Posterior cingulate gyrus (tissue), 11 donors: Measurements from ENCODE around the gene HMGB1.
A peak's percentile ranks its signal among the peaks of the same experiment; 100 is the strongest.
"Not testable (repeated sequence)": the region's sequence is repeated elsewhere in the genome, so short reads cannot be mapped to it uniquely, and the experiment has no call there.

Experiments used
- DNase-seq, 10 donors: peaks; one replicate each; pipeline versions ENCODE4 v3.0.0 to v3.0.0-alpha.2; 2020 to 2021; ENCODE audit warnings: mixed read lengths in 3 of 10
- intact Hi-C: fragments of 100-400 bp; cut with DNase I; formaldehyde crosslinking; loops from one replicate; pipeline ENCODE4 v1.15.1; 2023

Gene HMGB1

DNA sequence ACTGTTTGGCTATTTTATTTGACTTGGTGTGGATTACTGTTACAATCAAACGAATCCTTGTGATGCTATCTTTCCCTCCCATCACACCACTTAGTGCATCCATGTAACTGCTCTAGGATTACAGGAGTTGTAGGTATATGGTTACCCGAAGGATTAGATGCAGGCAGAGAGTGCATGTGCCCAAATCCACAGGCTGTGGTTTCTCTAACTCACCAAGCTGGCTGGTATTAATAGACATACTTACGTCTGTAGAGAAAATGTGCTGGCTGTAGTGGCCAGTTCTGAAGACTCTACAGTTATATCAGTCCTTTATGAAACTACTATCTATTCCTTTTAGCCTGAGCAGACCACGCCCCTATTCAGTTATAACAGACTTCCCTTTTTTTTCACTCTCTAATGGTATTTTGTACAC, 1.1 kb upstream of the HMGB1 start:
- DNase-seq = no peak
- intact Hi-C loops = loop anchor here (5.0 to 10.0 kb wide), 3 partner anchors 160 to 338 kb away; partner anchors contain the start of gene KATNAL1

DNA sequence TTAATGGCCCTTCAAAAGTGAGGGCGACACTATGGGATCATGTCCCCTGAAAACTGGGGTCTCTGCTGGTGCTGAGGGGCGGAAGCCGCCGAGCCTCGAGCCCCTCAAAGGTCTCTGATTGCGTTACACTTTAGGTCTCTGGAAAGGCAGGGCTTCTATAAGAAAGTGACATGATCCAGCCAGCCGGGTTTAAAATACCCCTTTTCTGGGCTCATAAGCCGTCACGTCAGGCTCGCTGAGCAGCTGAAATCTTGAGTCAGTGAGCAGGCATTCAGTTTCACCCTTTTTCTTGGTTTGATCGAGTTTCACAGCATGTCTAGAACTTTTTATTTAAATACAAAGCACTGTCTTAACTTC, 600 bp upstream of the HMGB1 start:
- intact Hi-C loops = loop anchor here (5.0 to 10.0 kb wide), 3 partner anchors 159 to 338 kb away; partner anchors contain the start of gene KATNAL1

GRCh38 chr13:30465343-30465592, 468 bp downstream of the HMGB1 start:
- no peak for DNase-seq
- intact Hi-C loops = loop anchor here (2.0 to 10.0 kb wide), 5 partner anchors 42 to 340 kb away; partner anchors contain the start of genes KATNAL1 and UBE2L5

More for the DNA sequence above, 600 bp upstream of the HMGB1 start:
- DNase-seq = no peak

GRCh38 chr13:30464496-30465342, 1.0 kb downstream of the HMGB1 start:
- DNase-seq = peak; percentile 58 to 95 (median 76)
- intact Hi-C loops = loop anchor here (1.0 to 10.0 kb wide), 8 partner anchors 42 to 340 kb away; partner anchors contain the start of genes KATNAL1, UBE2L5 and USPL1

GRCh38 chr13:30463787-30464495, 1.8 kb downstream of the HMGB1 start:
- intact Hi-C loops = loop anchor here (1.0 to 10.0 kb wide), 7 partner anchors 41 to 341 kb away; partner anchors contain the start of genes UBE2L5 and USPL1
- peak; percentile 25 to 92 (median 49) for DNase-seq

- intact Hi-C loops = loop anchor here (5.0 to 10.0 kb wide), 3 partner anchors 111 to 343 kb away; no protein-coding TSS in a partner anchor
- DNase-seq = not testable (repeated sequence)
Measured at GRCh38 chr13:30461279-30462066, 4.3 kb downstream of the HMGB1 start.

DNA sequence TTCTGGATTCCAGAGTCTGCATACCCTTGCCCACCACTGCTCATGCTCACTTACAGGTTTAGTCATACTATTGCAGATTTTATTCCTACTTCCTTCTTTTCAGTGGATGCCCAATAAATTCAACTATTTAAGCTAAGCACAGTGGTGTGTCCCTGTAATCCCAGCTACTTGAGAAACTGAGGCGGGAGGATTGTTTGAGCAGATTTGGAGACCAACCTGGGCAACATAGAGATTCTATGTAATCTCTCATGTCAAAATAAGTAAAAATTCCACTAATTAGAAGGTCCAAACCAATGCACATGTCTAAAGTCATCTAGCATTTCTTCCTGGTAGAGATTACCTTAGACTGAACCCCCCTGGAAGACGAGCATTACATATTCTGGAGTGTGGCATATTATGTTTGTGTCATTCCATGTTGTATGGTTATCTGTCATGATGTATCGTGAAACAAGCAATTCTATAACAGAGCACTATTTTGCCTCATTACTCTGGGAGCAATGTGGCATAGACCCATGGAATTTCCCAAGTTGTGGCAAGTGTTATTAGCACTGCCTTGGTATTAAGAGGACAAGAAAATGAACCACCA, 8.3 kb downstream of the HMGB1 start:
- DNase-seq = no peak
- intact Hi-C loops = no loop called here

- intact Hi-C loops = no loop called here
- DNase-seq = no peak
Measured at GRCh38 chr13:30456290-30456689, 9.4 kb downstream of the HMGB1 start.

- intact Hi-C loops = no loop called here
- no peak for DNase-seq
Measured at GRCh38 chr13:30454991-30455390, 10.7 kb downstream of the HMGB1 start.

GRCh38 chr13:30453727-30454126, 12.0 kb downstream of the HMGB1 start:
- no peak for DNase-seq
- intact Hi-C loops = no loop called here

- intact Hi-C loops, DNase-seq: not testable (repeated sequence)
Measured at GRCh38 chr13:30451476-30451875, 14.3 kb downstream of the HMGB1 start.

- no peak for DNase-seq
- intact Hi-C loops = no loop called here
Measured at GRCh38 chr13:30450066-30450465, 15.7 kb downstream of the HMGB1 start.

DNA sequence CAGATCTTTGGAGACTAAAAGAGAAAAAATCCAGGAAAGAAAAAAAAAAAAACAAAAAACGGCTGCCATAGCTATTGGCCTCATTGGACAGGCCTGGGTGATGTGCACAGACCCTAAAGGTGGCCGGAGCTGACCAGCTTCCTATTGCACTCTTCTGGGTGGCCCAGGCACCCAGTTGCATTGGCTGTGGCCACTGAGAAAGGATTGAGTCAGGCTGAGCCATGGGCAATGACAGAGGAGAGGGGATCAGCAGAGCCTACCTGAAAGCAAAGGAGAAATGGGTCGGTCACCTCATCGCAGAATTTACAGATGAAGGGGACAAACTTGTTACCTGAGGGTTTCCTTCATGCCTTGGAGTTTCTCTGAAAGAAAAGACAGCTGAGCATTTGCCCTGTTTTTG, 17.3 kb downstream of the HMGB1 start:
- no peak for DNase-seq
- intact Hi-C loops = no loop called here

- intact Hi-C loops = no loop called here
- DNase-seq = no peak
Measured at GRCh38 chr13:30446126-30446500, 19.6 kb downstream of the HMGB1 start.

DNA sequence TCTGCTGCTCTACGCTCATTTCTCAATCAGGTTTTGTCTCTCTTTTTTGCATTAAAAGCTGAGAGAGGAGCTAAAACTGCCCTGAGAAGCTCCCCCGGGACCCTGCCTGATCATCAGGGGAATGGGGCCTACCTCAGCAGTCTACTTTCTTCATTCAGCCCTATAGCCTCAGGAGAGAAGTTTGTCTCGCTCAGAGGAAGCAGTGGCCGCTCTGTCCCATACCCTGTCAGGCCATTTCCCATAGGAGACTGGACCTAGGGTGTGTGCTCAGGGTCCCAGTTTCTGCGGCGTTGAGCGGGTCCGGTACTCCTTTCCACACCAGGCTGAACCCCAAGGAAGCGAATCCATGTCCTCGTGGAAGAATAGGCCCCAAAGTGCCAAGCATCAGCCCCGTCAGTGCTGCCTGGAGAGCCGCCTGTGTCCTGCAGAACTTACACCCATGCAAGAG, 21.8 kb downstream of the HMGB1 start:
- no peak for DNase-seq
- intact Hi-C loops = no loop called here

DNA sequence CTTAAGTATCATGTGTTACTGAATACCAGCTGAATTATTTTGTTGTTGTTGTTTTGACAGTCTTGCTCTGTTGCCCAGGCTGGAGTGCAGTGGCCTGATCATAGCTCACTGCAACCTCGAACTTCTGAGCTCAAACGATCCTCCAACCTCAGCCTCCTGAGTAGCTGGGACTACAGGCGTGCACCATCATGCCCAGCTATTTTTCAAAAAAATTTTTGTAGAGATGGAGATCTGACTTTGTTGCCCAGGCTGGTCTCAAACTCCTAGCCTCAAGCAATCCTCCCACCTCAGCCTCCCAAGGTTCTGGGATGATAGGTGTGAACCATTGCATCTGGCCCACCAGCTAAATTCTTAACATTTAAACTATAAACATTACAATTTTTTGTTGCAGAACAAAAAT, 22.2 kb downstream of the HMGB1 start:
- DNase-seq, intact Hi-C loops: not testable (repeated sequence)

DNA sequence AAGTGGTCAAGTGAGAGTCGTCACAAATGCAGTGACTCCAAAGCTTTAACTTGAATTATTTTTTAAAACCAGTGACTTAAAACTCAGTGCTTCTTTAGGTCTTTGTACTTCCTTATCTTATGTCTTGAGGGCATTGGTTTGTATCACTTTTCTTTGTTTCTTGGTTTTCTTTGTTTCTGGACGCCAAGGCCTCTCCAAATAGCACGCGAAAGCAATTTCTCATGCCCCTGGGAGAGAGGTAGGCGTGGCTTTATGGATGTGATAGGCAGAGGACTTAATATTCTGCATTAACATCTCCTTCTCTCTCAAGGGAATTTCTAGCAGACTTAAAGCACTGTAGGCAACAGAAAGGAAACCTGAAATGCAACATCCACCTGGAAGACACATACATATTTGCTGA, 22.8 kb downstream of the HMGB1 start:
- DNase-seq = no peak
- intact Hi-C loops = no loop called here

DNA sequence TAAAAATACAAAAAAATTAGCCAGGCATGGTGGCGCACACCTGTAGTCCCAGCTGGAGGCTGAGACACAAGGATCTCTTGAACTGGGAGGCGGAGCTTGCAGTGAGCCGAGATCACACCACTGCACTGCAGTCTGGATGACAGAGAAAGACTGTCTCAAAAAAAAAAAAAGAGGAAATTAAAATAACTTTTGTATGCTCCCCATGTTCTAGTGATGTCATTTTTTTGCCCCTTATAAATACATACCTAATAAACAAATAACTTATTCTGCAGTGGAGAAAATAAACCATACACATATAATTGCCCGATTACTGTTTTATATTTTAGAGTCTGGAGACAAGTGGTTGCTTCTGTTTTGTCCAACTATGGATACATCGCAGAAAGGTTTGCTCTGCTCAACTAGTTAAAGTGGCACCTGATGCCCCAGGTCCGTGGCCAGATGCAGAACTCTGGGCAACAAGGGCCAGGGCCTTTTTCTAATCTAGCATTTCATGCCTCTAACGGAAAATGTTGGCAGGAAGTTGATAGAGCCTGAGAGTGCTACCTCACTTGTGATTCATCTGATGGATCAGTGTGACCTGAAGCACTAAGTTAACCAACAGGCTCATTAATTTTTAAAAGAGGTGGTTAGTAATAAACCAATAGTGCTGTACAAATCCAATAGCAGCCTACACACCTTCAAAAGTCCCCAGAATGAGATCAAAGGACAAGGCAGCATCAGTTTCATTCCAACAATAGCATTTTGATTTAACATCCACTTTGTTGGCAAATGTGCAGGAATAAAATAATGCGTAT, 24.6 kb downstream of the HMGB1 start:
- intact Hi-C loops = no loop called here

GRCh38 chr13:30438286-30438685, 27.4 kb downstream of the HMGB1 start:
- intact Hi-C loops = no loop called here
- no peak for DNase-seq

More for the DNA sequence above, 24.6 kb downstream of the HMGB1 start:
- no peak for DNase-seq

- intact Hi-C loops = no loop called here
- no peak for DNase-seq
Measured at GRCh38 chr13:30437177-30437576, 28.6 kb downstream of the HMGB1 start.
